Esophagus squamous epithelium (tissue), 5 donors: ENCODE measurements around the gene EFCAB5. TPM values are rescaled to one million over a fixed set of nuclear protein-coding genes. Genes with fewer than 3 reads are reported as not detected.
"Not testable (repeated sequence)": the region's sequence is repeated elsewhere in the genome, so short reads cannot be mapped to it uniquely, and the experiment has no call there.

ENCODE experiments used
- DNase-seq: peaks from one replicate; lab custom pipeline; 2025; lab: John Stamatoyannopoulos, UW
- H3K27ac ChIP-seq, 4 donors: fragments of 200-600 bp; sonication (generic); one replicate each; pipeline ENCODE4 v1.5.1; 2016 to 2019; ENCODE audit warnings: mild to moderate bottlenecking in 1 of 4
- H3K27me3 ChIP-seq, 4 donors: fragments of 200-600 bp; sonication (generic); 1 replicate in 3 of 4; 2 replicates in 1 of 4; pipeline versions ENCODE4 v1.5.1 to v1.6.0; 2017 to 2021; ENCODE audit warnings: antibody characterized with exemption in 1 of 4
- H3K36me3 ChIP-seq, 3 donors: fragments of 200-600 bp; sonication (generic); one replicate each; pipeline ENCODE4 v1.5.1; 2016 to 2019
- H3K4me1 ChIP-seq, 3 donors: fragments of 200-600 bp; sonication (generic); one replicate each; pipeline ENCODE4 v1.5.1; 2017 to 2019
- H3K4me3 ChIP-seq, 4 donors: fragments of 200-600 bp; sonication (generic); 1 replicate in 3 of 4; 2 replicates in 1 of 4; pipeline ENCODE4 v1.5.1; 2016 to 2019; ENCODE audit warnings: mild to moderate bottlenecking in 2 of 4, moderate library complexity in 1 of 4
- H3K9me3 ChIP-seq, 3 donors: fragments of 200-600 bp; sonication (generic); one replicate each; pipeline ENCODE4 v1.5.1; 2016 to 2019
- POLR2A ChIP-seq, 4 donors: fragments of 450-650 bp; IDR thresholded peaks; one replicate each; pipeline ENCODE4 v1.6.1; 2017; ENCODE audit warnings: antibody characterized with exemption in 4 of 4, mild to moderate bottlenecking in 4 of 4, moderate library complexity in 3 of 4
- WGBS, 2 donors: methylation state at CpG; one replicate each; pipeline ENCODE4 v1.1.5; 2018; 5-methylcytosine and 5-hydroxymethylcytosine counted together
- intact Hi-C: fragments of 100-400 bp; cut with DNase I; formaldehyde crosslinking; loops from one replicate; pipeline ENCODE4 v1.15.0; 2022
- total RNA-seq, 4 donors: library from RNA; depleted of rRNA; stranded (reverse); fragments of >200 nt; gene quantifications; one replicate each; pipeline ENCODE4 v1.1.0, GENCODE V29; 2016
- TF ChIP-seq, protein P1 (sequence below), 6 experiments: fragments of 450-650 bp in 4 of 6; fragments of 200-600 bp in 2 of 6; sonication (generic) in 2 of 6; IDR thresholded peaks; one replicate each; pipeline ENCODE4 v1.5.1; 2016 to 2019; ENCODE audit warnings: antibody characterized with exemption in 6 of 6, mild to moderate bottlenecking in 4 of 6, moderate library complexity in 4 of 6
- donor health status: DM: yes; HTN: yes; CAD: no.

The EFCAB5 gene
- total RNA-seq, 4 donors from 2014 or later, result 0.19 TPM; not detected in 3

DNA sequence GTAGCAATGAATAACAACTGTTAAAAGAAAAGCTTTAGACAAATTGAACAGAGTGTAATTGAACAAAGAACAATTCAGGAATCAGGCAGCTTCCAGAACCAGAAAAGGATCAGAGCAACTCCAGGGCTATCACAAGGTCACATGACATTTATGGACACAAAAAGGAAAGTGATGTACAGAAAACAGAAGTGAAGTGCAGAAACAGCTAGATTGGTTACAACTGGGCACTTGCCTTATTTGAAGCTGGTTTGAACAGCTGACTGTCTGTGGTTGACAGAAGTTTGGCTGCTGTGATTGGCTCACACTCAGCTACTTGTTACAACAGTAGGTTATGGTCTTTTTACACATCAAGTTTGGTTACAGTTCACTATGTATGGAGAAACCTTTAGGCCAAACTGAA is 14.8 kb downstream of the EFCAB5 start:
- Histone ChIP-seq H3K27ac (no peak overlapping the region), H3K27me3 (no peaks in the 10 kb centered on the region), H3K4me3 (no peak overlapping the region), H3K9me3 (peaks cover 0 to 5% (median 0%) of the 10 kb centered on the region in 3 donors), H3K36me3 (no peaks in the 10 kb centered on the region), H3K4me1 (no peaks in the 10 kb centered on the region)
- TF ChIP-seq, protein P1, sequence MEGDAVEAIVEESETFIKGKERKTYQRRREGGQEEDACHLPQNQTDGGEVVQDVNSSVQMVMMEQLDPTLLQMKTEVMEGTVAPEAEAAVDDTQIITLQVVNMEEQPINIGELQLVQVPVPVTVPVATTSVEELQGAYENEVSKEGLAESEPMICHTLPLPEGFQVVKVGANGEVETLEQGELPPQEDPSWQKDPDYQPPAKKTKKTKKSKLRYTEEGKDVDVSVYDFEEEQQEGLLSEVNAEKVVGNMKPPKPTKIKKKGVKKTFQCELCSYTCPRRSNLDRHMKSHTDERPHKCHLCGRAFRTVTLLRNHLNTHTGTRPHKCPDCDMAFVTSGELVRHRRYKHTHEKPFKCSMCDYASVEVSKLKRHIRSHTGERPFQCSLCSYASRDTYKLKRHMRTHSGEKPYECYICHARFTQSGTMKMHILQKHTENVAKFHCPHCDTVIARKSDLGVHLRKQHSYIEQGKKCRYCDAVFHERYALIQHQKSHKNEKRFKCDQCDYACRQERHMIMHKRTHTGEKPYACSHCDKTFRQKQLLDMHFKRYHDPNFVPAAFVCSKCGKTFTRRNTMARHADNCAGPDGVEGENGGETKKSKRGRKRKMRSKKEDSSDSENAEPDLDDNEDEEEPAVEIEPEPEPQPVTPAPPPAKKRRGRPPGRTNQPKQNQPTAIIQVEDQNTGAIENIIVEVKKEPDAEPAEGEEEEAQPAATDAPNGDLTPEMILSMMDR (IDR thresholded peaks at IDR 0.05), result no peak
- TF ChIP-seq POLR2A (IDR thresholded peaks at IDR 0.05), result no peak
- intact Hi-C loops, result no loop called here
- DNase-seq, result no peak

DNA sequence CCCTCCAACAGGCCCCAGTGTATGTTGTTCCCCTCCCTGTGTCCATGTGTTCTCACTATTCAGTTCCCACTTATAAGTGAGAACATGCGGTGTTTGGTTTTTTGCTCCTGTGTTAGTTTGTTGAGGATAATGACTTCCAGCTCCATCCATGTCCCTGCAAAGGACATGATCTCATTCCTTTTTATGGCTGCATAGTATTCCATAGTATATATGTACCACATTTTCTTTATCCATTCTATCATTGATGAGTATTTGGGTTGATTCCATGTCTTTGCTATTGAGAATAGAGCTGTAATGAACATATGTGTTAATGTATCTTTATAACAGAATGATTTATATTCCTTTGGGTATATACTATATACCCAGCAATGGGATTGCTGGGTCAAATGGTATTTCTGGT is 16.1 kb downstream of the EFCAB5 start:
- H3K27ac ChIP-seq, H3K27me3 ChIP-seq, H3K36me3 ChIP-seq, intact Hi-C loops, H3K4me3 ChIP-seq, H3K9me3 ChIP-seq, H3K4me1 ChIP-seq, DNase-seq: not testable (repeated sequence)
- 100% methylated on average over 1 of the region's 1 CpG for WGBS, 2 donors

DNA sequence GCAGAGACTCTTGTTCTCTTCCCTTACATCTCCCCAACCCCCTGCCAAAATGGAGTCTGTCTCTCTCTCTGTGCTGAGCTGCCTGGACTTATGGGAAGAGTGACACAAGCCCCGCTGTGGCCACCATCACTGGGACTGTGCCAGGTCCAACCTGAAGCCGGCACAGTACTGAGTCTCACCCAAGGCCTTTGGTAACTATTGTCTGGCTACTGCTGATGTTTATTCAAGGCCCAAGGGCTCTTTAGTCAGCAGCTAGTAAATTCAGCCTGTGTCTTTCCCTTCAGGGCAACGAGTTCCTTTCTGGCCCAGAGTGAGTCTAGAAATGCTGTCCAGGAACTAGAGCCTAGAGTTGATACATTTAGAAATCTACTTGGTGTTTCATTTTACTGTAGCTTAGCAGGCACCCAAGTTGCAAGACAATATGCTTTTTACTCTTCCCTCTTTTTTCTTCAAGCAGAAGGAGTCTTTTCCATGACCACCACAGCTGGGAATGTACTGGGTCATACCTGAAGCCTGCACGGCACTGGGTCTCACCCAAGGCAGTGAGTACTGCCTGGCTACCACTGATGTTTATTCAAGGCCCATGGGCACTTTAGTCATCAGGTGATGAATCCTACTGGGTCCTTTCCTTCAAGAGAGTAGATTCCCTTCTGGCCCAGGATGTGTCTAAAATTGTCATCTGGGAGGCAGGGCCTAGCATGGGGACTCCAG is 17.7 kb downstream of the EFCAB5 start:
- Histone ChIP-seq H3K36me3 (no peaks in the 10 kb centered on the region), H3K4me3 (no peak overlapping the region), H3K27ac (no peak overlapping the region), H3K9me3 (peaks cover 0 to 5% (median 0%) of the 10 kb centered on the region in 3 donors), H3K27me3 (no peaks in the 10 kb centered on the region), H3K4me1 (no peaks in the 10 kb centered on the region)
- intact Hi-C loops, result no loop called here
- no peak for DNase-seq
- 55 to 62% methylated on average over 2 to 4 of the region's 4 CpGs for WGBS, 2 donors
- TF ChIP-seq POLR2A (IDR thresholded peaks at IDR 0.05), result no peak
- TF ChIP-seq, protein P1 (IDR thresholded peaks at IDR 0.05), result no peak

DNA sequence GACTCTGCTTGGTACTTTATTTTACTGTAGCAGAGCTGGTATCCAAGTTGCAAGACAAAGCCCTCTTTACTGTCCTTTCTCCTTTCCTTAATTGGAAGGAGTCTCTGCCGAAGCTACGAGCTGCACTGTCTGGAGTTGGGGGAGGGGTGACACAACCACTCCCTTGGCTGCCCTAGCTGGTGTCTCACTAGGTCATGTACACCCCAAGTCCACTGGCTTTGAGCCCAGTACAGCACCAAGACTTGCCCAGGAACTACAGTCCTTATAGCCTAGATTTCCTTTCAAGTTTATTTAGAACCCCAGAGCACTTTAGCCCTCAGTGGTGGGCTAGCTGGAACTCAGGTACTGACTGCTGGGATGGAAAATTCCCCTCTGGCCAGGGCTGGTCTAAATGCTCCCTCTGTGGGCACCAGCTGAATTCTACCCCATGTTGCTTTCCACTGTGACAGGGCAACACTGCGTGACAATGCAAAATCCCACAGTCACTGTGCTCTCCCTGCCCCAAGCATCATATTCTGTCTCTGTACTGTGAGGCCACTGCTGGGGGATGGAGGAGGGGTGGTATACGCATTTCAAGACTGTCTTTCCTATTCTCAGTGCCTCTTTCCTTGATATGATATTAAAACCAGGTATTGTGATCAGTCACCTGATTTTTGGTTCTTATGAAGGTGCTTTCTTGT is 18.4 kb downstream of the EFCAB5 start:
- H3K27me3 ChIP-seq, result no peaks in the 10 kb centered on the region
- WGBS, 2 donors, result 77 to 95% methylated on average over 2 to 4 of the region's 4 CpGs
- no peak overlapping the region for H3K27ac ChIP-seq
- intact Hi-C loops, result no loop called here
- no peak for DNase-seq
- no peaks in the 10 kb centered on the region for H3K4me1 ChIP-seq
- H3K36me3 ChIP-seq, result no peaks in the 10 kb centered on the region
- TF ChIP-seq, protein P1 (IDR thresholded peaks at IDR 0.05), result no peak
- TF ChIP-seq POLR2A (IDR thresholded peaks at IDR 0.05), result no peak
- no peak overlapping the region for H3K4me3 ChIP-seq
- H3K9me3 ChIP-seq, result no peaks in the 10 kb centered on the region

GRCh38 chr17:29962656-29963055 is 21.2 kb downstream of the EFCAB5 start:
- H3K36me3 ChIP-seq, result no peaks in the 10 kb centered on the region
- H3K4me1 ChIP-seq, result no peaks in the 10 kb centered on the region
- H3K9me3 ChIP-seq, result no peaks in the 10 kb centered on the region
- H3K27me3 ChIP-seq, result no peaks in the 10 kb centered on the region
- DNase-seq, result no peak
- no peak for TF ChIP-seq POLR2A (IDR thresholded peaks at IDR 0.05)
- TF ChIP-seq, protein P1 (IDR thresholded peaks at IDR 0.05), result no peak
- intact Hi-C loops, result no loop called here
- no peak overlapping the region for H3K27ac ChIP-seq
- H3K4me3 ChIP-seq, result no peak overlapping the region
- 84 to 87% methylated on average over 2 of the region's 2 CpGs for WGBS, 2 donors
